BLaER1 (cell line): ENCODE measurements around the gene MYLK3.

ENCODE experiments used
- H3K27ac ChIP-seq: shearing (Covaris generic); formaldehyde crosslinking; 2 replicates; pipeline ENCODE4 v1.8.1; 2022
- H3K27me3 ChIP-seq: shearing (Covaris generic); formaldehyde crosslinking; 2 replicates; pipeline ENCODE4 v1.8.1; 2022
- H3K36me3 ChIP-seq: shearing (Covaris generic); formaldehyde crosslinking; 2 replicates; pipeline ENCODE4 v1.8.1; 2022
- H3K4me1 ChIP-seq: shearing (Covaris generic); formaldehyde crosslinking; 2 replicates; pipeline ENCODE4 v1.8.1; 2022
- H3K4me2 ChIP-seq: shearing (Covaris generic); formaldehyde crosslinking; 2 replicates; pipeline ENCODE4 v1.8.1; 2022
- H3K4me3 ChIP-seq: shearing (Covaris generic); formaldehyde crosslinking; 2 replicates; pipeline ENCODE4 v1.8.1; 2022
- H3K9ac ChIP-seq: shearing (Covaris generic); formaldehyde crosslinking; 2 replicates; pipeline ENCODE4 v1.8.1; 2022
- H3K9me3 ChIP-seq: shearing (Covaris generic); formaldehyde crosslinking; 2 replicates; pipeline ENCODE4 v1.8.1; 2022
- H4K20me1 ChIP-seq: shearing (Covaris generic); formaldehyde crosslinking; 2 replicates; pipeline ENCODE4 v1.8.1; 2022
- Cebpa-rat ChIP-seq: shearing (Covaris generic); IDR thresholded peaks from 2 replicates; pipeline ENCODE4 v1.8.1; 2022

Gene MYLK3

DNA sequence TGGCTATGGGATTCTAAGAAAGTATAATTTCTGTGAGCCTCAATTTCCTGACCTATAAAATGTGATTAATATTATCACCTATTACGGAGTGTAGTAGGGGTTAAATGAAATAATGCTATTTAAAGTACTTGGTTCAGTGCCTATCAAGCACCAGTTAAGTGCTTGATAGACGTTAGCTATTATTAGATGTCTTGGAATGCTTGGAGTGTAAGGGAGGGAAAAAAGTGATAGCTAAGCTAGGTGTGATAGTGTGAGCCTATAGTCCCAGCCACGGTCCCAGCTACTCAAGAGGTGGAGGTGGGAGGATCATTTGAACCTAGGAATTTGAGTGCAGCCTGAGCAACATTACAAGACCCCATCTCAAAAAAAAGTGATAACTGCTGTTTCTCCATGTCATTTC is 51.2 kb downstream of the MYLK3 start:
- Histone ChIP-seq H3K36me3 (peaks cover 68% of the 10 kb centered on the region), H3K4me3 (no peak overlapping the region), H3K4me2 (no peak overlapping the region), H3K4me1 (peaks cover 6% of the 10 kb centered on the region), H4K20me1 (peaks cover 2% of the 10 kb centered on the region; the same call in 1 of the 2 replicates), H3K27ac (no peak overlapping the region), H3K9me3 (no peaks in the 10 kb centered on the region), H3K9ac (no peak overlapping the region), H3K27me3 (no peaks in the 10 kb centered on the region)
- TF ChIP-seq Cebpa-rat: no peak

DNA sequence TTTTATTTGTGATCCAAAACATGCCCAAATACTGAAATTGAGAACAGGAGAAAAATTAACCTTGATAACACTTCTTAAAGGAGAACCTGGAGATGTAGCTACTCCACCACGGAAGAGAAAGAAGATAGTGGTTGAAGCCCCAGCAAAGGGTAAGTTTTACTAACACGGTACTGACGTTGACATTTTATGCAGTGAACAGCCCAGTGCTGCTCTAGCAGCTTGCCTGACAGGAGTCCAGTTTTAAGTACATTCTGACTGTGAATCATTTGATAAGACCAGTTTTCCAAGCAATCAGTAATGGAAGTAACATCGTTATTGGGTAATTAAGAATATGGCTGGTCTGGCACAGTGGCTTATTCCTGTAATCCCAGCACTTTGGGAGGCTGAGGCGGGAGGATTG is 52.2 kb downstream of the MYLK3 start:
- no peaks in the 10 kb centered on the region for H3K9me3 ChIP-seq
- peaks cover 12% of the 10 kb centered on the region for H4K20me1 ChIP-seq
- H3K27ac ChIP-seq: no peak overlapping the region
- peaks cover 76% of the 10 kb centered on the region for H3K36me3 ChIP-seq
- H3K4me2 ChIP-seq: no peak overlapping the region
- no peak for TF ChIP-seq Cebpa-rat
- H3K4me1 ChIP-seq: peaks cover 16% of the 10 kb centered on the region
- H3K4me3 ChIP-seq: no peak overlapping the region
- no peak overlapping the region for H3K9ac ChIP-seq
- H3K27me3 ChIP-seq: no peaks in the 10 kb centered on the region

DNA sequence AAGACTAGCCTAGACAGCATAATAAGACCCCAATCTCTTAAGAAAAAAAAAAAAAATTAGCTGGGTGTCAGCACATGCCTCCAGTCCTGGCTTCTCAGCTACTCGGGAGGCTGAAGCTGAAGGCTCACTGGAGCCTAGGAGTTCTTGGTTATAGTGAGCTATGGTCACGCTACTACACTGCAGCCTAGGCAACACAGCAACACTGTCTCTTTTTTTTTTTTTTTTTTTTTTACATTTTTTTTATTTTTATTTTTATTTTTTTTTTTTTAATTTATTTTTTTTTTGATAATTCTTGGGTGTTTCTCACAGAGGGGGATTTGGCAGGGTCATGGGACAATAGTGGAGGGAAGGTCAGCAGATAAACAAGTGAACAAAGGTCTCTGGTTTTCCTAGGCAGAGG is 54.5 kb downstream of the MYLK3 start:
- Histone ChIP-seq H3K9me3 (no peaks in the 10 kb centered on the region), H3K4me2 (no peak overlapping the region), H3K4me3 (no peak overlapping the region), H4K20me1 (peaks cover 27% of the 10 kb centered on the region), H3K4me1 (peaks cover 23% of the 10 kb centered on the region), H3K36me3 (peaks cover 57% of the 10 kb centered on the region), H3K9ac (no peak overlapping the region), H3K27me3 (no peaks in the 10 kb centered on the region), H3K27ac (no peak overlapping the region)
- no peak for TF ChIP-seq Cebpa-rat

DNA sequence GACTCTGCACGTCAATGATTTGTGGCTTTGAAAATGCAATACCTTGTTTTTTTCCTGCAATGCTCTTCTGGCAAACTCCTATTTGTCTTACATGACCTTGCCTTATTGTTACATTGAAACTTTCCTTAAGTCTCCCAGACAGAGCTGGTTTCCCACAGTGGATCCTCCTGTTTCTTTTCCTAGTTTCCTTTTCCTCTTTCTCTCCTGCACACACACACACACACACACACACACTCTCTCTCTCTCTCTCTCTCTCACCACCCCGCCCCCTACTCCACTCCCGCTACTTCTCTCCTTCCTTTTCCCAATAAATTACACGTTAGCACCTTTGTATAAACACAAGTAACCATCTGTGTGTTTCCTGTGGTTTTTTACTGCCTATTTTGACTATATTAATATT is 56.4 kb downstream of the MYLK3 start:
- Histone ChIP-seq H3K27me3 (no peaks in the 10 kb centered on the region), H3K27ac (no peak overlapping the region), H3K36me3 (peaks cover 38% of the 10 kb centered on the region), H3K4me2 (peak overlapping the region; percentile 83), H3K9me3 (no peaks in the 10 kb centered on the region), H3K9ac (peak overlapping the region; percentile 88), H3K4me1 (peaks cover 38% of the 10 kb centered on the region), H3K4me3 (peak overlapping the region; percentile 86; the same call in 1 of the 2 replicates), H4K20me1 (peaks cover 46% of the 10 kb centered on the region)
- no peak for TF ChIP-seq Cebpa-rat

DNA sequence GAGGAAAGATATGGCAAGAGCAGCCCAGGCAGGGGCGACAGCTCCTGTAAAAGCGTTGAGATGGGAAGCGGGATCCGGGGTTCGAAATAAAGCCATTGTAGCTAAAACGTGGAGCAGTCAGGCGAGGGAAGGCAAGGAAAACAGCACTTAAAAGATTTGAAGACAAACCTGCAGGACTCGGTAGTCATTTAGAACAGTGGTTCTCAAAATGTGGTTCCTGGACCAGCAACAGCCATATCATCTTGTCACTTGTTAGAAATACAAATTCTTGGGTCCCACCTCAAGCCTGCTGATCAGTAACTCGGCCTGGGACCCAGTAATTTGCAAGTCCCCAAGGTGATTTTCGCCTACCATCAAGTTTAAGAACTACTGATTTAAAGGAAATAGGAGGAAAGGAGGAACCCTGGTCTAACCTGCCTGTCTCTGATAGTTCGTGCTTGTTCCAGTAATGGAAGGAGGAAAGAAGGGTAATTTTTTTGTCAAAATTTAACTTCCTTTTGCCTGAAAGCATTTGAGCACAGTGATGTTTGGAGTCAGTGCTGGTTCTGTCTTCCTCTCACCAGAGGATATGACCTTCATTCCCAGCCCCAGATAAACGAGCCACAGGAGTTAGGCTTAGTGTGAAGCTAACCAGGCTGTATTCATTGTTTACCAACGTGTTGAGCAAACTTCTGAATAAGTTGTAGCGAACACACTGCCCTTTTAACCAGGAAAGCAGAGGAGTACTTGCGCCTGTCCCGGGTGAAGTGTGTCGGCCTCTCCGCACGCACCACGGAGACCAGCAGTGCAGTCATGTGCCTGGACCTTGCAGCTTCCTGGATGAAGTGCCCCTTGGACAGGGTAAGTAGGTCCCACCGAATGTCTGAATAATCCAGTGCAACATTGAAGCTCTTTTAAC is 57.6 kb downstream of the MYLK3 start:
- peak overlapping the region; percentile 88 for H3K9ac ChIP-seq
- H3K4me2 ChIP-seq: peak overlapping the region; percentile 83
- peaks cover 58% of the 10 kb centered on the region for H4K20me1 ChIP-seq
- H3K36me3 ChIP-seq: peaks cover 26% of the 10 kb centered on the region
- TF ChIP-seq Cebpa-rat: no peak
- H3K9me3 ChIP-seq: no peaks in the 10 kb centered on the region
- H3K27me3 ChIP-seq: no peaks in the 10 kb centered on the region
- H3K27ac ChIP-seq: peak overlapping the region; percentile 82
- H3K4me1 ChIP-seq: peaks cover 41% of the 10 kb centered on the region
- peak overlapping the region; percentile 86 for H3K4me3 ChIP-seq

DNA sequence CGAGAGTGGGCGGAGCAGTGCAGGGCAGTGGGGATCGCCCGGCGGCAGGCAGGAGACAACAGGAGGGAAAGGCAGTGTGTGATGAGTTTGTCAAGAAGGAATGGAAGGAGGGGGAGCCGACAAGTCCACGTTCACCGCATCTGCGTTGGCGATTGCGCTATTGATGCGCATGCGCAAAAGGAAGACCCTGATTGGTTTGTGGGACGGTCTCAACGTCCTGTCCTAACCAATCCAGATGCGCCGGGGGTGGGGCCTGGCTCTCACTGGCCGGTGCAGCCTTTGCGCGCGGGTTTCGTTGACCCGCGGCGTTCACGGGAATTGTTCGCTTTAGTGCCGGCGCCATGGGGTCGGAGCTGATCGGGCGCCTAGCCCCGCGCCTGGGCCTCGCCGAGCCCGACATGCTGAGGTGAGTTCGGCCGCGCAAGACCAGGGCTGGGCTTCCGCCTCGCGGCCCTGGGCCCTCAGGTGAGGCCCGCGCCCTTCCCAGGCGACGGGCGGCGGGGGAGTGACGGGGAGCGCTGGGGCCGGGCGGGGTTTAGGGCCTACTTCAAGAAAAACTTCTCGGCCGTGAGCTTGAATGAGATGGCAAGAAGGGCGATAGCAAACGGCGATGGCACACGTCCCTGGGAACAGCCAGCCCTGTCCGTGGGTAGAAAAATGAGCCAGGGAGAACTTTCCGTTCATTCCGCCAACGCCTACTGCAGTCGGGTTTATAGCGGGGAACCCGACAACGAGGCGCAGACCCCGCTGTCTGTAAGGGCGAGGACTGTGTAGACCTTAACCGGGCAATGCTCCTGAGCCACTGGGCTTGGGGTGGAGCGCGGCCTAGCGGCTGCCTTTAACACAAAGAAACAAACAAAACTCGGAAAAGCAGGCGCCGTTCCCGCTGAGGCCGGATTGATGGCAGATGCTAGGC is 58.5 kb downstream of the MYLK3 start, which contains the start of gene ORC6:
TSS of gene ORC6 (plus strand) at position 295 of the 916 bp plus-strand sequence. CDS start at position 342, 47 bp downstream.
- Histone ChIP-seq H3K36me3 (peaks cover 17% of the 10 kb centered on the region), H3K9me3 (no peaks in the 10 kb centered on the region), H3K4me3 (peak within 1 kb of the TSS; percentile 86), H3K27ac (peak within 1 kb of the TSS; percentile 82), H3K4me1 (peaks cover 41% of the 10 kb centered on the region), H3K4me2 (peak within 1 kb of the TSS; percentile 92), H4K20me1 (peaks cover 67% of the 10 kb centered on the region), H3K9ac (peak within 1 kb of the TSS; percentile 88), H3K27me3 (no peaks in the 10 kb centered on the region)
- no peak for TF ChIP-seq Cebpa-rat

DNA sequence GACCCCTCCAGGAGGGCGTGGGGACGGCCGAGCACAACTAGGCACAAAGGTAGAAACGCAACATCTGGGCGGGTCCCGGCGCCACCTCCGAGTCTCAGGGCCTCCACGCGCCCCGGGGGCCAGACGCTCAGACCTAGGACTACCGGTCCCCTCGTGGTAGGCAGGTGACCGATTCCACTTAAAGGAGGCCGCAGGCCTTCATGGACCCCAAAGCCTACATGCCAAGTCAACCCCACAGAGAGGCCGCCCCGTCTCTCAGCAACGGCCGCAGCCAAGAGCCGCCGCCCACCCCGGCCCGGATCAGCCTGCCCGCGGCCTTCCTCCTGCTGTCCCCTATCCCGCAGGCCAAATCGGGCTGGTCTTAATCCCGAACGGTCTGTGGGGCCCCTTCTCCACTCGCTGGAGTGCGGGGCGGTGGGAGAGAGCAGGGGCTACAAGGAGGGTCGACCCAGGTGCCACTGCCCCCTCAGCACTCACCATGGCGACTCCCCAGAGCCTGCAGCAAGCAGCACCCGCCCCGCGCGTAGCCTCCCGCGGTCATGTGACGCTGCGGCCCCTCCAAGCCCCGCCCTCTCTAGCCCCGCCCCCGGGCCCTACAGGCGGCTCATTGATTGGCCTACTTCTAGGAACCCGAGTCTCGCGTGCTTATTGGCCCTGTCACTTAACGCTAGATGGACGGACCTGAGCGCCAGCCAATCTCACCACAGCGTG is 59.3 kb downstream of the MYLK3 start, which contains the start of gene VPS35:
TSS of gene VPS35 (minus strand) at position 525 of the 711 bp plus-strand sequence. CDS start at position 480, 45 bp downstream.
- H3K27ac ChIP-seq: peak within 1 kb of the TSS; percentile 82
- H3K9ac ChIP-seq: peak within 1 kb of the TSS; percentile 88
- H3K4me2 ChIP-seq: peak within 1 kb of the TSS; percentile 92
- no peaks in the 10 kb centered on the region for H3K27me3 ChIP-seq
- peak within 1 kb of the TSS; percentile 86 for H3K4me3 ChIP-seq
- peaks cover 41% of the 10 kb centered on the region for H3K4me1 ChIP-seq
- TF ChIP-seq Cebpa-rat: no peak
- H3K9me3 ChIP-seq: no peaks in the 10 kb centered on the region
- peaks cover 21% of the 10 kb centered on the region for H3K36me3 ChIP-seq
- H4K20me1 ChIP-seq: peaks cover 75% of the 10 kb centered on the region

DNA sequence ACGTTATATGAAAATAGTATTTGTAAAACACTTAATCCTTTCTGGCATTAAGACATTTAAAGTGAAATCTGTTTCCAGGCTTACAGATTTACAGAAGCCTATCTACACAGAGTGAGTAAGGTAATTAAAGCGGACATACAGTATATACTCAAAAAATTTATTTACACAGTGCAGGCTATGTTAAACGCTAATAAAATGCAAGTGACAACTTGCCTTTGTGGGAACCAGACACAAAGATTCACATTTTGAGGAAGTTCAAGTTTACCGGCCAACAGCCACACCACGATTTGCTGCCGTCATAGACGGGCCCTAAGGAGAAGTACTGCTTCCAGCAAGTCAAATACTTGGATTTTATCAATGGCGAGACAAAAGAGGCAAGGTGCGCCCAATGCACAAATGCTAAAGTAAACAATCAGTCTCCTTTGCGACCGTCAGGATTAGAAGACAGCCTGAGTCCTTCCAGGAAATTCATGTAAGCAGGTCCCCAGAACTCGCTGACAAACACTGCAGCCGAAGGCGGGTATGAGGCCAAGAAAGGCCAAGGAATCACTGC is 60.0 kb downstream of the MYLK3 start:
- peaks cover 82% of the 10 kb centered on the region for H4K20me1 ChIP-seq
- H3K27me3 ChIP-seq: no peaks in the 10 kb centered on the region
- peak overlapping the region; percentile 88 for H3K9ac ChIP-seq
- peak overlapping the region; percentile 92 for H3K4me2 ChIP-seq
- H3K9me3 ChIP-seq: no peaks in the 10 kb centered on the region
- TF ChIP-seq Cebpa-rat: no peak
- peaks cover 41% of the 10 kb centered on the region for H3K4me1 ChIP-seq
- H3K36me3 ChIP-seq: peaks cover 22% of the 10 kb centered on the region
- H3K27ac ChIP-seq: peak overlapping the region; percentile 82
- H3K4me3 ChIP-seq: peak overlapping the region; percentile 86

DNA sequence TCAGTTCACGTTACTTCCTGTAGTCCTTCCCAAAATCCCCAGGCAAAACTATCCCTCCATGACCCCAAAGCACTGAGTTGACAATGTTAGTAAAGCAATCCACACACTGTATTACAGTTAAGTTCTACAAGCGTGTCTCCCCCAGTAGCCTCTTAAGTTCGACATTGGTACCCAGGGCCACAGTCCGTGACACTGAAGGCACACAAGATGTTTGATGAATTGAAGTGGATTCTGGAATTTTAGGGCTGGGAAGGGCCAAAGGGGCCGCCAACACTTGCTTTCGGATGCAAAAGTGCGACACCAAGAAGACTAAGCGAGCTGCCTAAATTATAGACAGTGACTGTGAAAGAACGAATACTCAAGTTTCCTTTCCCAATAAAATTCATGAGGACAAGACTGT is 60.7 kb downstream of the MYLK3 start:
- no peak overlapping the region for H3K27ac ChIP-seq
- H3K9ac ChIP-seq: peak overlapping the region; percentile 88

More for the DNA sequence above, 60.7 kb downstream of the MYLK3 start:
- Histone ChIP-seq H3K9me3 (no peaks in the 10 kb centered on the region), H4K20me1 (peaks cover 88% of the 10 kb centered on the region), H3K4me2 (peak overlapping the region; percentile 92), H3K36me3 (peaks cover 20% of the 10 kb centered on the region), H3K4me1 (peaks cover 40% of the 10 kb centered on the region), H3K4me3 (peak overlapping the region; percentile 86), H3K27me3 (no peaks in the 10 kb centered on the region)
- no peak for TF ChIP-seq Cebpa-rat
